Brain microvascular endothelial cell (primary cell): Measurements from ENCODE around the gene HBB.

Experiments used
- DNase-seq: peaks from one replicate; pipeline ENCODE4 v3.0.0-alpha.2; 2020
- H3K27ac ChIP-seq: fragments of 250-450 bp; sonication (Bioruptor Pico); 2 replicates; pipeline ENCODE4 v1.5.1; 2020; ENCODE audit warnings: mild to moderate bottlenecking, moderate library complexity
- H3K27me3 ChIP-seq: fragments of 250-450 bp; sonication (Bioruptor Pico); replicated peaks from 2 replicates; pipeline ENCODE4 v1.5.1; 2020; ENCODE audit warnings: mild to moderate bottlenecking
- H3K36me3 ChIP-seq: fragments of 250-450 bp; sonication (Bioruptor Pico); replicated peaks from 2 replicates; pipeline ENCODE4 v1.5.1; 2020; ENCODE audit warnings: mild to moderate bottlenecking
- H3K4me3 ChIP-seq: 2 replicates; pipeline ENCODE4 v1.5.1; 2011; ENCODE audit warnings: low read depth, mild to moderate bottlenecking, control low read depth, low read length, moderate library complexity
- in situ Hi-C: cut with HindIII; loops from 2 replicates; pipeline ENCODE4 v1.10.0; 2017; ENCODE audit warnings: low sequenced_read_pairs, low pct_ligation_motif_present
- TF ChIP-seq, protein P1 (sequence below): IDR thresholded peaks from 2 replicates; pipeline ENCODE4 v1.5.1; 2011; ENCODE audit warnings: low read depth, mild to moderate bottlenecking, moderate library complexity, low read length, control low read depth, inconsistent platforms; ENCODE audit errors: missing control alignments

The HBB gene

DNA sequence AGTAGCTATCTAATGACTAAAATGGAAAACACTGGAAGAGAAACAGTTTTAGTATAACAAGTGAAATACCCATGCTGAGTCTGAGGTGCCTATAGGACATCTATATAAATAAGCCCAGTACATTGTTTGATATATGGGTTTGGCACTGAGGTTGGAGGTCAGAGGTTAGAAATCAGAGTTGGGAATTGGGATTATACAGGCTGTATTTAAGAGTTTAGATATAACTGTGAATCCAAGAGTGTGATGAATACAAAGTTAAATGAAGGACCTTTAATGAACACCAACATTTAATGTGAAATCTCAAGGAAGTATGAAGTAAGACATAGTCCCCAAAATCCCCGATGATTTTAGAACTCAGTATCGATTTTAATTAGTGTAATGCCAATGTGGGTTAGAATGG is 10.5 kb upstream of the HBB start:
- H3K36me3 ChIP-seq: no peaks in the 10 kb centered on the region
- H3K4me3 ChIP-seq: no peak overlapping the region
- TF ChIP-seq, protein P1, sequence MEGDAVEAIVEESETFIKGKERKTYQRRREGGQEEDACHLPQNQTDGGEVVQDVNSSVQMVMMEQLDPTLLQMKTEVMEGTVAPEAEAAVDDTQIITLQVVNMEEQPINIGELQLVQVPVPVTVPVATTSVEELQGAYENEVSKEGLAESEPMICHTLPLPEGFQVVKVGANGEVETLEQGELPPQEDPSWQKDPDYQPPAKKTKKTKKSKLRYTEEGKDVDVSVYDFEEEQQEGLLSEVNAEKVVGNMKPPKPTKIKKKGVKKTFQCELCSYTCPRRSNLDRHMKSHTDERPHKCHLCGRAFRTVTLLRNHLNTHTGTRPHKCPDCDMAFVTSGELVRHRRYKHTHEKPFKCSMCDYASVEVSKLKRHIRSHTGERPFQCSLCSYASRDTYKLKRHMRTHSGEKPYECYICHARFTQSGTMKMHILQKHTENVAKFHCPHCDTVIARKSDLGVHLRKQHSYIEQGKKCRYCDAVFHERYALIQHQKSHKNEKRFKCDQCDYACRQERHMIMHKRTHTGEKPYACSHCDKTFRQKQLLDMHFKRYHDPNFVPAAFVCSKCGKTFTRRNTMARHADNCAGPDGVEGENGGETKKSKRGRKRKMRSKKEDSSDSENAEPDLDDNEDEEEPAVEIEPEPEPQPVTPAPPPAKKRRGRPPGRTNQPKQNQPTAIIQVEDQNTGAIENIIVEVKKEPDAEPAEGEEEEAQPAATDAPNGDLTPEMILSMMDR: no peak
- no peaks in the 10 kb centered on the region for H3K27me3 ChIP-seq
- in situ Hi-C loops: no loop called here
- DNase-seq: no peak
- H3K27ac ChIP-seq: no peak overlapping the region

DNA sequence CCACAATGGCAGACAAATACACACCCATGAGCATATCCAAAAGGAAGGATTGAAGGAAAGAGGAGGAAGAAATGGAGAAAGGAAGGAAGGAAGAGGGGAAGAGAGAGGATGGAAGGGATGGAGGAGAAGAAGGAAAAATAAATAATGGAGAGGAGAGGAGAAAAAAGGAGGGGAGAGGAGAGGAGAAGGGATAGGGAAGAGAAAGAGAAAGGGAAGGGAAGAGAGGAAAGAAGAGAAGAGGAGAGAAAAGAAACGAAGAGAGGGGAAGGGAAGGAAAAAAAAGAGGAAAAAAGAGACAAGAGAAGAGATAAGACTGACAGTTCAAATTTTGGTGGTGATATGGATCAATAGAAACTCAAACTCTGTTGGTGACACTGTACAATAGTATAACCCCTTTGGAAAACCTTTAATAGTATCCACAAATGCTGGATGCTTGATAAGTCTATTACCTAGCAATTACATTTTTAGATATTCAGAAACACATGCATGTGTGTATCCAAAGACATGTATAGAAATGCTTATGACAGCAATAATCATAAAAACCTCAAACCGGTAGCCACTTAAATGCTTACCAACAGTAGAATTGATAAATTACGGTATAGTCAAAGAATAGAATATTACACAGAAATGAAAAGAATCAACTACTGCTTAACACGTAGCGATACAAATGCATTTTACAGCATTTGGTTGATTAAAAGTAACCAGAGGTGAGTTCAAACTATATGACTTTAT is 8.7 kb upstream of the HBB start:
- no peak for DNase-seq
- in situ Hi-C loops: no loop called here
- TF ChIP-seq, protein P1: no peak
- Histone ChIP-seq H3K27ac (no peak overlapping the region), H3K4me3 (no peak overlapping the region), H3K36me3 (no peaks in the 10 kb centered on the region), H3K27me3 (no peaks in the 10 kb centered on the region)

GRCh38 chr11:5234381-5234834 is 7.5 kb upstream of the HBB start, which contains the start of gene HBD:
Gene HBD, minus strand, starts transcription at chr11:5234483. Its CDS starts 50 bp downstream, at chr11:5234433.
- TF ChIP-seq, protein P1: no peak
- Histone ChIP-seq H3K36me3 (no peaks in the 10 kb centered on the region), H3K27ac (no peak within 1 kb of the TSS), H3K4me3 (no peak within 1 kb of the TSS), H3K27me3 (no peaks in the 10 kb centered on the region)
- DNase-seq: peak; percentile 55
- in situ Hi-C loops: no loop called here

DNA sequence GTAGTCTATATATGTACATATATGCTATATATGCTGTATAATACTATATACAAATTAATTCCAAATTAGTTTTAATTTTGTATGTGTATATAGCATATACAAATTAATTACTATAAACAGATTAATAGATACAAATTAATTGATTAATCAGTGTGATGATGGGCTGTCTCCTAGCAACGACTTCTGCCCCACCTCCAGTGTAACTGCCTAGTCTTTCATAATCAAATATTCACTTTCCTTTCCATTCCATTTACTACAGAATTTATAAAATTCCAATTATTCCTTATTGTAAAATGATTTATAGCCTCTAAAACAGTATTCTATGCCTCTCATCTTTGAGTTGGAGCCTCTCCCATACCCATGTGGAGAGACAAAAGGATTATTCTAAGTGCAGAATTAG is 6.4 kb upstream of the HBB start:
- in situ Hi-C loops: no loop called here
- Histone ChIP-seq H3K27ac (no peak overlapping the region), H3K36me3 (no peaks in the 10 kb centered on the region), H3K4me3 (no peak overlapping the region), H3K27me3 (no peaks in the 10 kb centered on the region)
- TF ChIP-seq, protein P1: no peak
- DNase-seq: no peak

DNA sequence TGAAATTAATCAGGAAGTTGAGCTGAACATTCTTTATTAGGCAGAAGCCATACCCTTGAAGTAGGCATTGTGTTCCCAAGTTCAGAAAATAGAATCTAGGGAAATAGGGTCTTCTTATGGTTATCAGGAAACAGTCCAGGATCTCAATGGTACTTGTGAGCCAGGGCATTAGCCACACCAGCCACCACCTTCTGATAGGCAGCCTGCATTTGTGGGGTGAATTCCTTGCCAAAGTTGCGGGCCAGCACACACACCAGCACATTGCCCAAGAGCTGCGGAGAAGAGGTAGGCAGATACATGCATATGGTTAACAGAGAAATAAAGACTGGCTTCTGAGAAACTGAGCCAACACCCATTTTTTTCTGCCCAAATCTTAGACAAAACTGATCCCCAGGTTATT is 6.0 kb upstream of the HBB start:
- no peaks in the 10 kb centered on the region for H3K36me3 ChIP-seq
- no peak for DNase-seq
- in situ Hi-C loops: no loop called here
- H3K27ac ChIP-seq: no peak overlapping the region
- no peaks in the 10 kb centered on the region for H3K27me3 ChIP-seq
- TF ChIP-seq, protein P1: no peak
- H3K4me3 ChIP-seq: no peak overlapping the region

- Histone ChIP-seq H3K27me3 (no peaks in the 10 kb centered on the region), H3K4me3 (no peak overlapping the region), H3K27ac (no peak overlapping the region), H3K36me3 (no peaks in the 10 kb centered on the region)
- in situ Hi-C loops: no loop called here
- DNase-seq: no peak
- TF ChIP-seq, protein P1: no peak
Observed at GRCh38 chr11:5232176-5232575, 5.3 kb upstream of the HBB start.
